ENCODE results near the gene SORL1-AS1.
"Not testable (repeated sequence)": the region's sequence is repeated elsewhere in the genome, so short reads cannot be mapped to it uniquely, and the experiment has no call there.

The SORL1-AS1 gene

GRCh38 chr11:121452609-121453150 lies at the start of gene SORL1-AS1:
Gene SORL1-AS1, minus strand, starts transcription at chr11:121452967.
- DNase-seq: no peak

- no peak for DNase-seq
Measured at GRCh38 chr11:121500717-121501116, 48.0 kb upstream of the SORL1-AS1 start.

- DNase-seq: no peak
Measured at GRCh38 chr11:121500275-121500674, 47.5 kb upstream of the SORL1-AS1 start.

GRCh38 chr11:121499405-121499804 lies 46.6 kb upstream of the SORL1-AS1 start:
- DNase-seq: no peak

- no peak for DNase-seq
Measured at GRCh38 chr11:121497176-121497998, 44.6 kb upstream of the SORL1-AS1 start.

GRCh38 chr11:121494355-121495099 lies 41.8 kb upstream of the SORL1-AS1 start:
- peak; percentile 61 to 63 for DNase-seq

- DNase-seq: no peak
Measured at GRCh38 chr11:121489823-121490222, 37.1 kb upstream of the SORL1-AS1 start.

GRCh38 chr11:121488641-121489040 lies 35.9 kb upstream of the SORL1-AS1 start:
- no peak for DNase-seq

- DNase-seq: no peak
Measured at GRCh38 chr11:121488170-121488569, 35.4 kb upstream of the SORL1-AS1 start.

- no peak for DNase-seq
Measured at GRCh38 chr11:121487191-121487590, 34.4 kb upstream of the SORL1-AS1 start.

GRCh38 chr11:121486054-121486453 lies 33.3 kb upstream of the SORL1-AS1 start:
- DNase-seq: no peak

- DNase-seq: no peak
Measured at GRCh38 chr11:121485216-121485615, 32.4 kb upstream of the SORL1-AS1 start.

GRCh38 chr11:121483805-121484480 lies 31.2 kb upstream of the SORL1-AS1 start:
- DNase-seq: peak; percentile 58 to 79

- DNase-seq: peak; percentile 37 to 61
Measured at GRCh38 chr11:121482231-121483129, 29.7 kb upstream of the SORL1-AS1 start.

GRCh38 chr11:121481484-121482230 lies 28.9 kb upstream of the SORL1-AS1 start:
- DNase-seq: not testable (repeated sequence)

GRCh38 chr11:121479698-121480238 lies 27.0 kb upstream of the SORL1-AS1 start:
- DNase-seq: peak; percentile 55 to 70

- no peak for DNase-seq
Measured at GRCh38 chr11:121478895-121479697, 26.3 kb upstream of the SORL1-AS1 start.

- no peak for DNase-seq
Measured at GRCh38 chr11:121478226-121478894, 25.6 kb upstream of the SORL1-AS1 start.

- no peak for DNase-seq
Measured at GRCh38 chr11:121476379-121477032, 23.7 kb upstream of the SORL1-AS1 start.
